GM12878 (cell line): ENCODE data around the gene GFRA1. TPM values are rescaled to one million over a fixed set of nuclear protein-coding genes. Genes with fewer than 3 reads are reported as not detected.

Experiments
- ATAC-seq: fragments of 200-7000 bp; cut with Tn5 transposase; 3 replicates; pipeline ENCODE4 v1.9.1; 2020; ENCODE audit warnings: mild to moderate bottlenecking, moderate library complexity
- BruUV-seq: library from RNA; stranded (reverse); fragments of 400-500 nt; replicated peaks from 2 replicates; lab custom pipeline; 2021; lab: Mats Ljungman, UMichigan
- CTCF ChIA-PET: fragments of 300-600 bp; sonication (Branson Sonifier 250); formaldehyde crosslinking; extraction: SDS; loops from one replicate; lab custom pipeline; 2021; ENCODE audit warnings: inconsistent platforms; lab: Yijun Ruan, JAX
- POLR2A ChIA-PET: fragments of 350-600 bp; formaldehyde crosslinking; extraction: SDS; loops from one replicate; lab custom pipeline; 2021; ENCODE audit warnings: inconsistent platforms; lab: Charles Lee
- RAD21 ChIA-PET: fragments of 300-600 bp; sonication (Branson Sonifier 250); formaldehyde crosslinking; loops from one replicate; lab custom pipeline; 2023; ENCODE audit warnings: antibody characterized with exemption; ENCODE audit not compliant: unreplicated experiment; lab: Charles Lee
- SMC1A ChIA-PET: fragments of 300-600 bp; sonication (Branson Sonifier 250); formaldehyde crosslinking; loops from one replicate; lab custom pipeline; 2023; ENCODE audit not compliant: unreplicated experiment, uncharacterized antibody; lab: Charles Lee
- DNase-seq: peaks from one replicate; pipeline ENCODE4 v3.0.0-alpha.2; 2011; ENCODE audit warnings: low read depth, low spot score
- FAIRE-seq: peaks from 3 replicates; lab custom pipeline; 2011; peaks lifted over from hg19 to GRCh38; lab: Jason Lieb, UNC
- H2AFZ ChIP-seq: 2 replicates; pipeline ENCODE4 v1.6.0; 2011; ENCODE audit warnings: low read depth, low read length, control low read depth; ENCODE audit not compliant: control insufficient read depth
- H3K27ac ChIP-seq: 2 replicates; pipeline ENCODE4 v1.5.1; 2011; ENCODE audit warnings: control low read depth; ENCODE audit not compliant: control insufficient read depth, insufficient read depth
- H3K27me3 ChIP-seq, 2 experiments: replicated peaks in 1 of 2; 2 replicates each; pipeline versions ENCODE4 v1.6.0 to v1.6.1; 2011; ENCODE audit warnings: low read length in 1 of 2; ENCODE audit not compliant: control insufficient read depth in 2 of 2, insufficient read depth in 2 of 2
- H3K36me3 ChIP-seq, 2 experiments: 2 replicates each; pipeline ENCODE4 v1.5.1; 2011; ENCODE audit warnings: low read length in 1 of 2; ENCODE audit not compliant: control insufficient read depth in 2 of 2, insufficient read depth in 2 of 2
- H3K4me1 ChIP-seq: 2 replicates; pipeline ENCODE4 v1.6.1; 2011; ENCODE audit warnings: mild to moderate bottlenecking, low read length, moderate library complexity, mixed read lengths; ENCODE audit not compliant: control insufficient read depth, insufficient read depth
- H3K4me2 ChIP-seq: 2 replicates; pipeline ENCODE4 v1.6.0; 2011; ENCODE audit warnings: control low read depth; ENCODE audit not compliant: control insufficient read depth, insufficient read depth
- H3K4me3 ChIP-seq: fragments of 200-600 bp; sonication (generic); 2 replicates; pipeline ENCODE4 v1.5.1; 2016
- H3K79me2 ChIP-seq: 2 replicates; pipeline ENCODE4 v1.6.0; 2011; ENCODE audit warnings: low read length; ENCODE audit not compliant: control insufficient read depth, insufficient read depth
- H3K9ac ChIP-seq: 2 replicates; pipeline ENCODE4 v1.8.0; 2011; ENCODE audit warnings: low read length, control low read depth, mixed read lengths; ENCODE audit not compliant: control insufficient read depth, insufficient read depth
- H3K9me3 ChIP-seq: replicated peaks from 3 replicates; pipeline ENCODE4 v1.5.1; 2011; ENCODE audit warnings: mild to moderate bottlenecking, low read length; ENCODE audit not compliant: control insufficient read depth, insufficient read depth
- H4K20me1 ChIP-seq: 2 replicates; pipeline ENCODE4 v1.6.0; 2011; ENCODE audit not compliant: control insufficient read depth, insufficient read depth
- BRCA1 ChIP-seq: IDR thresholded peaks from 2 replicates; pipeline ENCODE4 v1.6.1; 2011; ENCODE audit warnings: low read depth, low read length, improper control_type of control experiment
- EGR1 ChIP-seq, 2 experiments: IDR thresholded peaks; 1 replicate in 1 of 2; 2 replicates in 1 of 2; pipeline ENCODE4 v1.6.1; 2011 to 2012; ENCODE audit warnings: low read depth in 2 of 2, low read length in 2 of 2, borderline replicate concordance in 1 of 2, mild to moderate bottlenecking in 1 of 2, moderate library complexity in 1 of 2
- EP300 ChIP-seq, 2 experiments: fragments of 150-350 bp in 1 of 2; IDR thresholded peaks; 2 replicates each; pipeline ENCODE4 v1.6.1; 2011 to 2012; ENCODE audit warnings: low read depth in 2 of 2, low read length in 2 of 2, borderline replicate concordance in 1 of 2, improper control_type of control experiment in 1 of 2, inconsistent platforms in 1 of 2; ENCODE audit not compliant: control insufficient read depth in 1 of 2
- ETV6 ChIP-seq, 2 experiments: fragments of 450-650 bp in 1 of 2; IDR thresholded peaks in 1 of 2; conservative IDR thresholded peaks in 1 of 2; 2 replicates each; pipeline ENCODE4 v1.6.1; 2014; ENCODE audit warnings: antibody characterized with exemption in 1 of 2, borderline replicate concordance in 1 of 2, low read depth in 1 of 2, mild to moderate bottlenecking in 1 of 2, moderate library complexity in 1 of 2
- EZH2 ChIP-seq: IDR thresholded peaks from 2 replicates; pipeline ENCODE4 v1.6.1; 2012; ENCODE audit warnings: low read depth, mild to moderate bottlenecking, control low read depth, inconsistent platforms, low read length, borderline replicate concordance; ENCODE audit not compliant: control insufficient read depth
- FOXM1 ChIP-seq: IDR thresholded peaks from 2 replicates; pipeline ENCODE4 v1.6.1; 2012; ENCODE audit warnings: low read depth, mild to moderate bottlenecking, inconsistent platforms, low read length, moderate library complexity
- RELA ChIP-seq: fragments of 450-650 bp; IDR thresholded peaks from 2 replicates; pipeline ENCODE4 v1.8.0; 2014; ENCODE audit warnings: borderline replicate concordance; ENCODE audit not compliant: partially characterized antibody
- SUPT20H ChIP-seq: IDR thresholded peaks from 2 replicates; pipeline ENCODE4 v1.6.1; 2011; ENCODE audit warnings: low read depth, mild to moderate bottlenecking, low read length, moderate library complexity, borderline replicate concordance; ENCODE audit not compliant: control insufficient read depth
- TARDBP ChIP-seq: IDR thresholded peaks from 2 replicates; pipeline ENCODE4 v1.6.1; 2016; ENCODE audit warnings: borderline replicate concordance
- WRNIP1 ChIP-seq: IDR thresholded peaks from 2 replicates; pipeline ENCODE4 v1.6.1; 2011; ENCODE audit warnings: low read depth, low read length, improper control_type of control experiment, borderline replicate concordance
- ZZZ3 ChIP-seq: IDR thresholded peaks from 2 replicates; pipeline ENCODE4 v1.6.1; 2011; ENCODE audit warnings: low read depth; ENCODE audit not compliant: control insufficient read depth, insufficient read length
- WGBS: methylation state at CpG from one replicate; pipeline ENCODE4 v1.1.6; 2016; ENCODE audit warnings: low lambda C conversion rate; ENCODE audit not compliant: insufficient replicate concordance, insufficient coverage; ENCODE audit errors: missing lambda C conversion rate; 5-methylcytosine and 5-hydroxymethylcytosine counted together
- in situ Hi-C: fragments of 300-500 bp; cut with MboI; formaldehyde crosslinking; loops from 9 replicates; pipeline ENCODE4 v1.14.3; 2018; ENCODE audit warnings: mixed read lengths
- intact Hi-C: fragments of 100-400 bp; cut with micrococcal nuclease; formaldehyde crosslinking; loops from one replicate; pipeline ENCODE4 v1.14.2; 2022; ENCODE audit not compliant: unreplicated experiment
- polyA plus RNA-seq, 11 experiments: library from polyadenylated mRNA; depleted of rRNA in 4 of 11; unstranded in 6 of 11; stranded (reverse) in 5 of 11; fragments of >200 nt; fragmentation: Nextera tagmentation in 4 of 11; fragmentation: Illumina TruSeq in 1 of 11; extraction: Ambion mirVana in 4 of 11; extraction: Trizol in 1 of 11; gene quantifications; 1 replicate in 1 of 11; 2 replicates in 10 of 11; pipeline versions ENCODE4 v1.2.1 to v1.2.3, GENCODE V29; 2011 to 2016; ENCODE audit warnings: inconsistent platforms in 2 of 11, missing spikeins in 2 of 11, low read depth in 1 of 11
- total RNA-seq, 4 experiments: library from RNA; depleted of rRNA in 3 of 4; stranded (reverse); fragments of >200 nt in 3 of 4; fragmentation: Illumina TruSeq in 1 of 4; extraction: Trizol in 1 of 4; gene quantifications; 2 replicates each; pipeline versions ENCODE4 v1.2.1 to v1.2.3, GENCODE V29; 2013 to 2021
- TF ChIP-seq, protein P1 (sequence below): fragments of 450-650 bp; formaldehyde crosslinking; IDR thresholded peaks from 2 replicates; pipeline ENCODE4 v1.5.0; 2022; ENCODE audit warnings: mild to moderate bottlenecking, missing genetic modification characterization
- TF ChIP-seq, protein P2 (sequence below): fragments of 150-350 bp; IDR thresholded peaks from 2 replicates; pipeline ENCODE4 v1.6.1; 2014; ENCODE audit warnings: mild to moderate bottlenecking, low read depth, low read length
- TF ChIP-seq, protein P3 (sequence below): IDR thresholded peaks from 2 replicates; pipeline ENCODE4 v1.6.1; 2011; ENCODE audit warnings: borderline replicate concordance, low read depth, mild to moderate bottlenecking, moderate library complexity, mixed read lengths, low read length; ENCODE audit not compliant: insufficient read depth; ENCODE audit errors: extremely low read length

GFRA1 gene
- total and polyA plus RNA-seq, 10 of the 15 experiments (the other 5 are each of a cell fraction or from before 2014, with no cell fraction given), result 0.05 to 0.19 TPM; not detected in 8

DNA sequence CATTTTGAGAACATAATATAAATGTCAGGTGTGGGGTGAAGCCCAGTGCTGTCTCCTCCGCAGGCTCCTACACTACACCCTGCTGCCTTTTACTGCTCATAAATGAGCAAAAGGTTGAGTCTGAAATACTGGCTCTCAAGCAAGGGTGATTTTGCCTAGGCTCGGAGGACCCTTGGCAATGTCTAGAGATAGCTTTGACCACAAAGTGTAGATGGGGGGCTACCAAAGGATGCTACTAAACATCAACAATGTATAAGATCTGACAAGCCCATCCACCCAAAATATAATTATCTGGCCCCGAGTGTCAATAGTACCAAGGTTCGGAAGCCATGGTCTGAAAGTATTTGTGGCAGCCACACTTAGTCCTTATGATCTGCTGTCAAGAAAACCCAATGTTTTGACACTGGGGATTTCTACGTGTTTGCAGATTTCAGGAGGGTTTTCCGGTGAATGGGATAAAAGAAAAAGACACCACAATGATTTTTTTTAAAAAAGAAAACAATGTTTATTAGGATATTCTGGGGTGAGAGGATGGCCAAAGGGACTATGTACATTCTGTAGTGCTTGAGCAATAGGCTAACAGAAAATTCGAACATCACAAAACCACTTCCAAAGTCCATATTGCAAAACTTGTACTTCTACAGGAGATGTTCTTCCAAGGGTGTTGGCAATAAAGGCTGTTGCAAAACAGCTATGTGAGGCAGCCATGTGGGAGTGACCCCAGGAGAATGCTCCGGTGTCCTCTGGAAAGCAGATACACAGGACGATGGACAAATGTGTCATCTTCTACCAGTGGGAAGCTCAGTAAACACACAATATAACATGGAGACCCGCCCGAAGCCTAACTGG, 216.3 kb downstream of the GFRA1 start (continued):
- TF ChIP-seq, protein P1, sequence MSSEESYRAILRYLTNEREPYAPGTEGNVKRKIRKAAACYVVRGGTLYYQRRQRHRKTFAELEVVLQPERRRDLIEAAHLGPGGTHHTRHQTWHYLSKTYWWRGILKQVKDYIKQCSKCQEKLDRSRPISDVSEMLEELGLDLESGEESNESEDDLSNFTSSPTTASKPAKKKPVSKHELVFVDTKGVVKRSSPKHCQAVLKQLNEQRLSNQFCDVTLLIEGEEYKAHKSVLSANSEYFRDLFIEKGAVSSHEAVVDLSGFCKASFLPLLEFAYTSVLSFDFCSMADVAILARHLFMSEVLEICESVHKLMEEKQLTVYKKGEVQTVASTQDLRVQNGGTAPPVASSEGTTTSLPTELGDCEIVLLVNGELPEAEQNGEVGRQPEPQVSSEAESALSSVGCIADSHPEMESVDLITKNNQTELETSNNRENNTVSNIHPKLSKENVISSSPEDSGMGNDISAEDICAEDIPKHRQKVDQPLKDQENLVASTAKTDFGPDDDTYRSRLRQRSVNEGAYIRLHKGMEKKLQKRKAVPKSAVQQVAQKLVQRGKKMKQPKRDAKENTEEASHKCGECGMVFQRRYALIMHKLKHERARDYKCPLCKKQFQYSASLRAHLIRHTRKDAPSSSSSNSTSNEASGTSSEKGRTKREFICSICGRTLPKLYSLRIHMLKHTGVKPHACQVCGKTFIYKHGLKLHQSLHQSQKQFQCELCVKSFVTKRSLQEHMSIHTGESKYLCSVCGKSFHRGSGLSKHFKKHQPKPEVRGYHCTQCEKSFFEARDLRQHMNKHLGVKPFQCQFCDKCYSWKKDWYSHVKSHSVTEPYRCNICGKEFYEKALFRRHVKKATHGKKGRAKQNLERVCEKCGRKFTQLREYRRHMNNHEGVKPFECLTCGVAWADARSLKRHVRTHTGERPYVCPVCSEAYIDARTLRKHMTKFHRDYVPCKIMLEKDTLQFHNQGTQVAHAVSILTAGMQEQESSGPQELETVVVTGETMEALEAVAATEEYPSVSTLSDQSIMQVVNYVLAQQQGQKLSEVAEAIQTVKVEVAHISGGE (CRISPR knock-in tag), result no peak
- no peak for TF ChIP-seq TARDBP
- TF ChIP-seq, protein P2, sequence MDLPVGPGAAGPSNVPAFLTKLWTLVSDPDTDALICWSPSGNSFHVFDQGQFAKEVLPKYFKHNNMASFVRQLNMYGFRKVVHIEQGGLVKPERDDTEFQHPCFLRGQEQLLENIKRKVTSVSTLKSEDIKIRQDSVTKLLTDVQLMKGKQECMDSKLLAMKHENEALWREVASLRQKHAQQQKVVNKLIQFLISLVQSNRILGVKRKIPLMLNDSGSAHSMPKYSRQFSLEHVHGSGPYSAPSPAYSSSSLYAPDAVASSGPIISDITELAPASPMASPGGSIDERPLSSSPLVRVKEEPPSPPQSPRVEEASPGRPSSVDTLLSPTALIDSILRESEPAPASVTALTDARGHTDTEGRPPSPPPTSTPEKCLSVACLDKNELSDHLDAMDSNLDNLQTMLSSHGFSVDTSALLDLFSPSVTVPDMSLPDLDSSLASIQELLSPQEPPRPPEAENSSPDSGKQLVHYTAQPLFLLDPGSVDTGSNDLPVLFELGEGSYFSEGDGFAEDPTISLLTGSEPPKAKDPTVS, result no peak
- no peak for TF ChIP-seq EGR1 (IDR thresholded peaks at IDR 0.05; ENCODE audit: borderline replicate concordance in 1 of 2, low read depth in 2 of 2, low read length in 2 of 2)

DNA sequence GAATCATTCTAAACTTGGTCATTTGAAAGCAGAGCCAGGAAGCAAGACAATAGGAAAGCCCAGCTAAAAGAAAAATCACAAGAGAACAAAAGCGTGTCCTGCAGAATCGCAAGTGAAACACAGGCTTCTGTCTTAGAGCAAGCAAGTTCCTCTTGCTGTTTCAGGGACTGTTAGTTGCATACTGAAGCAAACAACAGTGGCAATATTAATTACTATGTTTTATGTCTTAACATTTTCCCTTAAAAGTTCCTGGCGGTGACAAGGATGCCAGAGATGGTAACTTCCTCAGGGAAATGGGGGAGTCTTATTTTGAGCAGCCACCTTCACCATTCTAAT, 217.1 kb downstream of the GFRA1 start:
- H3K9me3 ChIP-seq, result no peaks in the 10 kb centered on the region
- H3K4me2 ChIP-seq, result no peak overlapping the region
- DNase-seq, result no peak
- no peaks in the 10 kb centered on the region; a peak in 1 of 4 replicates for H3K27me3 ChIP-seq
- no TSS peak for BruUV-seq
- RAD21 ChIA-PET, result no interaction called here
- no peak overlapping the region for H3K4me3 ChIP-seq
- H3K27ac ChIP-seq, result no peak overlapping the region
- no peak overlapping the region for H2AFZ ChIP-seq
- no peak overlapping the region for H3K9ac ChIP-seq
- POLR2A ChIA-PET, result no interaction called here
- no peaks in the 10 kb centered on the region for H3K4me1 ChIP-seq
- ATAC-seq, result no peak
- 61% methylated on average over 3 of the region's 3 CpGs for WGBS
- no peak for FAIRE-seq
- CTCF ChIA-PET, result no interaction called here
- H3K79me2 ChIP-seq, result no peaks in the 10 kb centered on the region
- intact Hi-C loops, result no loop called here
- no peaks in the 10 kb centered on the region for H3K36me3 ChIP-seq
- SMC1A ChIA-PET, result no interaction called here
- in situ Hi-C loops, result no loop called here
- no peaks in the 10 kb centered on the region for H4K20me1 ChIP-seq
- TF ChIP-seq FOXM1, result no peak
- no peak for TF ChIP-seq BRCA1
- TF ChIP-seq, protein P3, sequence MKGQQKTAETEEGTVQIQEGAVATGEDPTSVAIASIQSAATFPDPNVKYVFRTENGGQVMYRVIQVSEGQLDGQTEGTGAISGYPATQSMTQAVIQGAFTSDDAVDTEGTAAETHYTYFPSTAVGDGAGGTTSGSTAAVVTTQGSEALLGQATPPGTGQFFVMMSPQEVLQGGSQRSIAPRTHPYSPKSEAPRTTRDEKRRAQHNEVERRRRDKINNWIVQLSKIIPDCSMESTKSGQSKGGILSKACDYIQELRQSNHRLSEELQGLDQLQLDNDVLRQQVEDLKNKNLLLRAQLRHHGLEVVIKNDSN, result no peak
- TF ChIP-seq EP300 (IDR thresholded peaks at IDR 0.05; ENCODE audit: borderline replicate concordance in 1 of 2, control insufficient read depth in 1 of 2, low read depth in 2 of 2, low read length in 2 of 2), result no peak
- TF ChIP-seq EZH2, result no peak
- TF ChIP-seq RELA, result no peak
- TF ChIP-seq WRNIP1, result no peak
- no peak for TF ChIP-seq ETV6 (conservative IDR thresholded peaks at IDR 0.05 in 1 of 2, IDR thresholded peaks at IDR 0.05 in 1 of 2; ENCODE audit: borderline replicate concordance in 1 of 2, low read depth in 1 of 2)
- TF ChIP-seq SUPT20H, result no peak
- no peak for TF ChIP-seq ZZZ3
